Activated CD8-positive, alpha-beta memory T cell treated with anti-CD3 and anti-CD28 coated beads, Interleukin-2, amount 50 U/mL, for 24 hours (primary cell): Measurements from ENCODE around the gene RIMS4.

ENCODE experiments used
- DNase-seq: peaks from one replicate; pipeline ENCODE4 v3.0.0-alpha.2; 2020; ENCODE audit errors: extremely low read depth

Gene RIMS4

DNA sequence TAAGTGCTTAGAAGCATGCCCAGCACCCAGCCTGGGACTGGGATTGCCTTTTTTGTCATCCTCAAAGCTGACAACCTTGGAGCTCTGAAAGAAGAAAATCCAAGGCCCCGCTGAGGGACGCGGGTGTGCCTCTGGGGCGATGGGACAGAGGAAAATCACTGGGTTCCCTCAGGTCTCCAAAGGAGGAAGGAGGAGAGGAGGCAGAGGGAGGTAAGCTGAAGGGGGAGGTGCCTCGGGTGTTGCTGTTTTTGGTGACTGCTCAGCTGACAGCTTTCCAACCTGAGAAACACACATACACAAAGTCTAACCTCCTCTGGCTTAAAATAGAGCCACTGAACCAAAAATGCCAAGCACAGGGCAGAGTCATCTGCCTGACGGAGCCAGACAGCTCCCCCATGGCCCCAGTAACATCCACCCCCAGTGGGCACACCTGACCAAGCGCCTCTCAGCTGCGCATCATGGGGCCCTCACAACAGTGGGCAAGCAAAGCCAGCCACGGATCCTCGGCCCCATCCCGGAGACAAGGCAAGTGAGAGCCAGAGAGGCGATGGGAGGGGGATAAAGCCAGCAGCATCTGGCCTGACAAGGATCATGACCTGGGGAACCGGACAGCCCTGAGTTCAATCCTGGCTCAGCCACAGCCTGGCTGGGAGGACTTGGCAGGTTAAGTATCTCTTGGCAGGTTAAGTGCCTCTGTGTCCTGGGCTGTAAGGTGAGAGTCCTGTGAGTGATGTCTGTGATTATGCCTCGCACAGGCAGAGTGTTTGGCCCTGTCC lies 67.9 kb downstream of the RIMS4 start:
- DNase-seq, result no peak

DNA sequence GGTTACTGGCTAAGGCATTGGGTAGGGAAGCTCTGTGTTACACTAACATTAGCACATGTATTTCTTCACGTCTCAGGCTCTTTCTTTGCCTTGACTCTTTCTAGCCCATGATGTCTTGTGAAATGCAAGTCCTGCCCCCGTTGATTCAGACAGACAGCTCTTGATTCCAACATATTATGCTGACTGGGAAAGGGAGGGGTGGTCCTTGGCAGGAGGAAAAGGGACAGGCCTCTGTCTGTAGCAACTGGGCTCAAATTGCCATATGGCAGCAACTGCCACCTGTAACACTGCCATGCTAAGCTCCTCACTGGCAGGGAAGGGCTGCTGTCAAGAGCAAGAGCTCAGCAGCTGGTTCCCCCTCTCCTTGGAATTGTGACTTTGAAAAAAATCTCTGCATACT lies 70.4 kb downstream of the RIMS4 start:
- no peak for DNase-seq

DNA sequence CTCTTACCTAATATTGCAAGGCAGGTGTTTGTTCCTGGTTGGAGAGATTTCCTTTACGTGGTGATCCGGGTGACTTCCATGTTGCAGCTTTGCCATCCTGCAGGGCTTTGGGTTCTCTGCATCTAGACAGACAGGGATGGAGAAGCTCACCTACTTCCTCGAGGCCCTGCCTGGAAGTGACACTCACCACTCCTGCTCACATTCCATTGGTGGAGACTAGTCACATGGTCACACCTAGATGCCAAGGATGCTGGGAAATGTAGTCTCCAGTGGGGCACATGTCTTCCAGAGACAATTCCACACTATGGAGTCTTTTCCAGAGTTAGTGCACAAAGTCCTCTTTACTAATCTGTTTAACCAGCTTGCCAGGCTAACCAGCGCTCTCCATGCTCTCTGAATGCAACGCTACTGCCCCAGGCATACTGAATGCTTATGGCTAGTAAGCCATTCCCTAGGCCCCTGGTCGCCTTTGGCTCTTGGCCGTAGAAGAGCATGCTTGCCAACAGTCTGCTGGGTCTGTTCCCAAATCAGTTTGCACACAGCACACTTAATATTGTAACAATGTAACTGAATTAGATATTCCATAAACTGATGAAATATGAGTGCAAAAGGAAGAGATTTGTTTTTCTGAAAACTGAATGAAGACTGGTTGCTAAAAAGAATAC lies 71.4 kb downstream of the RIMS4 start:
- no peak for DNase-seq

DNA sequence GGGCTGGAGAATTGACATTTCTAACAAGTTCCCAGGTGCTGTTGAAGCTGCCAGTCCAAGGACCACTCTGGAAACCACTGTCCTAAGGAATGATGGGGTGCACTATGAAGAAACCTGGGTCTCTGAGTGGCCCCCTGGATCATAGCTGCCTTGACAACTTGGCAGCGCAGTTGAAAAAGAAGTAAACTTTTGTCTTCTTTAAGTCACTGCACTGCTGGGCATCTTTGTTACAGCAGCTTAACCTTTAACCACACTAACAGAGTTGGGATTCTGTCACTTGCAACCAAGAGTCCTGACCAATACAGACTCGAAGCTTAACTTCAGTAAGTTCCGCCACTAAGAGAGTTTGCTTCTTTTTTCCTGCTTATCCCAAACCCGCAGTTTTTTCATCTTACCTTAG lies 73.2 kb downstream of the RIMS4 start:
- DNase-seq, result no peak

DNA sequence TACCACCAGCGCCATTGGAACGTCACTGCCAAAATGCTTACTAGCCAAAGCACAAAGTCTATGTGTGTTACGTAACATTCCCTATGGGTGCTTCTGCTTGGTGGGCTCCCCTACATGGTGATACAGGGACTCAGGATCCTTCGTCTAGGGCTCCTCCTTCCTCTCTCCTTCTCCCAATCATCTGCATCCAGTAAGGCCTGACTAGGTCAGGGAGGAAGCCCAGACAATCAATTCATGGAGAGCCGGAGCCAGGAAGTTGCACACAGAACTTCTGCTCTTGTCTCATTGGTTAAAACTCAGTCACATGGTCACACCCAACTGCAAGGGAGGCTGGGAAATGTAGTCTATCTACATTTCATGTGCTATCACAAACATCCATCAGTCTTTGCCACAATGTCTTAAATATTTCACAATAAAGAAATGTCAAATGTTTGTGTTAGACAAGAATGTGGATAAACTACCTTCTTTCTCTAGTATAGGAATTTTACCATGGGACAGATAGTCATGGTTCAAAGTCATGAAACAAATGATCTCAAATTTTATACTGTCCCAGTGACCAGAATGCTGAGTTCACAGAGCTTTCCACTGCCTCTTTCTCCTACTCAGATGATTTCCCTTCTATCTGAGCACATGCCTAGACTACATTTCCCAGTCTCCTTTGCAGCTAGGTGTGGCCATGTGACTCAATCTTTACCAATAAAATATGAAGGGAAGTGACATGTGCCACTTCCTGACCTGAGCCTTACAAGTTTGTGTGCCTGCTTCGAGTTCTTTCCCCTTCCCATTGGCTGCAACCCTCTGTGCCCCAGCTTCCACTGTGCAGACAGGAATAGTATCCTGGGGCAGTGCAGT lies 74.0 kb downstream of the RIMS4 start:
- no peak for DNase-seq

DNA sequence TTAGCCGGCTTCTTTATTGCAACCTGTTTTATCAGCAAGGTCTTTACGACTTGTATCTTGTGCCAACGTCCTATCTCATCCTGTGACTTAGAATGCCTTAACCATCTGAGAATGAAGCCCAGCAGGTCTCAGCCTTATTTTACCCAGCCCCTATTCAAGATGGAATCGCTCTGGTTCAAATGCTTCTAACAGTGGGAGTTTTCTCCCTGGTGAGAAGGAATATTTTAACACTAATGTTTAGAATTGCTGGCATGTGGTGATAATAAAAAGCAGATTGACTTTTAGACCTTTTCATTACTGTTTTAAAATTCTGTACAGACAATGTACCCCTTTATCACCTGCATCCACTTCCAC lies 74.6 kb downstream of the RIMS4 start:
- no peak for DNase-seq

DNA sequence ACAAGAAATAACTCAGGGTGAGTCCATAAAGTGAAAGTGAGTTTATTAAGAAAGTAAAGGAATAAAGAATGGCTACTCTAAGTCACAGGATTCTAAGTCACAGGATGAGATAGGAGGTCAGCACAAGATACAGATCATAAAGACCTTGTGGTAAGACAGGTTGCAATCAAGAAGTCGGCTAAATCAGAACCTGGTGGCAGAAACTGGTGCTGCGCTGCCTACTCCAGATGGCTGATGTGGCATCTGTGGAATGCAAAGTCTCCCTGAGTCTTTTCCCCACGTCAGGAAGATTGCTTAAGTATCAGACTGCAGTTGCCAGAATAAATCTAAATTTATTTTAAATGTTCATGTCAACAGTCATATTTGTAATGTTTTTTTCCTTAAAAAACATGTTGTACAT lies 75.4 kb downstream of the RIMS4 start:
- DNase-seq, result no peak

DNA sequence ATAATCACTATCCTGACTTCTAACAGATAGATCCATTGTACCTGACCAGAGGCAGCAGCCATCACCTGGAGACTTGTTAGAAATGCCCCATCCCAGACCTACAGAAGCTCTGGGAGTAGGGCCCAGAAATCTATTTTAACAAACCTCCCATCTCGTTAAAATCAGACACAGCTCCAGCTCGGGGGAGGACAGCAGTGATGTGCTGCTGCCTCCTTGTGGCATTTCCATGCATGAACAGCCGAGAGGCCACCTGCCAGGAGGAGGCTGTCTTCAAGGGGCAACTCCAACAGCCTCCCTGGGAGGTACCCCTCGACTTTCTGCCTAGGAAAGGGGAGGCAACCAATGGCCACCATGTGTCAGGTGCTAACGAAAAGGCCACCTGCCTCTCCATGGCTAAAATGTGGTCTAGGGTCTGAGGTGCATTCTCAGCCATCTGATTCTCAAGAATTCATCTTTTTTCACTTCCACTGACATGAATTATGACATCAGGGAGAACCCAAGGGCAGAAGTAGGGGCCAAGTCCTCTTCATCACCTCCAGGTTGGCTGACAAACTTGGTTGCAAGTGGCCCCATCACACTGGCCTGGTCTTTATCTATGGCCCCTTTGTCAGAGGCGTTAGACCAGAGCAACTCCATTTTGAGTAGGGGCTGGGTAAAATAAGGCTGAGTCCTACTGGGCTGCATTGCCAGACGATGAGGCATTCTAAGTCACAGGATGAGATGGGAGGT lies 76.8 kb downstream of the RIMS4 start:
- DNase-seq, result no peak

DNA sequence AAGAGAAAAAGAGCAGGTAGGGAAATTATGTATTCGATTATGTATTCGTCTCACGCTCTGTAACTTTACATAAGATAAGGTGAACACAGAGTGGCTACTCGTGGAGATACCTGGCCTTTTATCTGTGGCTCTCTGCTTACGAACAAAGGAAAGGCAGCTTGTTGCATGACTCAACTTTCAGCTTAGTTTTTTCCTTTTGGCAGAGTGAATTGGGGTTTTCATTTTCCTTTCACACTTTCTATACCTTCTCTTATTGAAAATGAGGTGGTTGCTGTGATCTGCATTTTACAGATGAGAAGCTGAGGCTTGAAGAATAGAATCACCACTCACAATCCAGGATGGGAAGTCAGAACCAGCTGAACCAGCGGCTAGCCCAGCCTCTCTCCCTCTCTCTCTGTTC lies 78.0 kb downstream of the RIMS4 start:
- no peak for DNase-seq

DNA sequence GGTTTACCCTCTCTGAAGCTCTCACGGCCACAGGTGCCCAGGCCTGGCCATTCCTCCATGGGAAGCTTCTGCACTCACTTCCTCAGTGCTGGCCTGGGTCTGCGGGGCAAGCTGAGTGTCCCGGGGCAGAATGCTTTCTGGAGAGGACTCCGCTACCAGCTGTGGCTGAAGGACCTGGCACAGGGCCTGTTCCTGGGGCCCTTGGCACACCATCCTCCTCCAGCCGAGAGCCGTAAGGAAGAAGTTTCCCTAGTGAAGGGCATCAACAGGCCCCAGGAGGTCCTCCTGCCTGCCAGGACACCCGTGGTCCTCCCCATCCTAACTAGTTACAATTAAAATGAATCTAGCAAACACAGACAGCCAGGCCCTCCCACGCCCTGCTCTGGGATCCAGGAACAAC lies 78.7 kb downstream of the RIMS4 start:
- no peak for DNase-seq

DNA sequence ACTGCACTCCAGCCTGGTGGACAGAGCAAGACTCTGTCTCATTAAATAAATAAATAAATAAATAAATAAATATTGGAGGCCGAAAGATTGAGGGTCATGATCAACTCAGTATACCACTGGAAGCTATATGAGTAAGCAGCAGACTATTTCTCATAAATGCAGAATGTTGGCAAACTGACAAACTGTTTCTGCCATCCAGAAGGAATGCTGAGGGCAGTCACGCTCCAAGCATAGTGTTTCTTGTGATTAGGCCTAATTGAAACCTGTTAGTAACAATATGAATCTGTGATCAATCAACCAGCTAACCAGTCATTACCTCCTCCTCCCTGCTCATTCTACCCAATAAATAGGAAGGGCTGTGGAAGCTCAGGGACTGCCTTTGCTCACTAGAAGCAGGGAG lies 79.9 kb downstream of the RIMS4 start:
- no peak for DNase-seq

DNA sequence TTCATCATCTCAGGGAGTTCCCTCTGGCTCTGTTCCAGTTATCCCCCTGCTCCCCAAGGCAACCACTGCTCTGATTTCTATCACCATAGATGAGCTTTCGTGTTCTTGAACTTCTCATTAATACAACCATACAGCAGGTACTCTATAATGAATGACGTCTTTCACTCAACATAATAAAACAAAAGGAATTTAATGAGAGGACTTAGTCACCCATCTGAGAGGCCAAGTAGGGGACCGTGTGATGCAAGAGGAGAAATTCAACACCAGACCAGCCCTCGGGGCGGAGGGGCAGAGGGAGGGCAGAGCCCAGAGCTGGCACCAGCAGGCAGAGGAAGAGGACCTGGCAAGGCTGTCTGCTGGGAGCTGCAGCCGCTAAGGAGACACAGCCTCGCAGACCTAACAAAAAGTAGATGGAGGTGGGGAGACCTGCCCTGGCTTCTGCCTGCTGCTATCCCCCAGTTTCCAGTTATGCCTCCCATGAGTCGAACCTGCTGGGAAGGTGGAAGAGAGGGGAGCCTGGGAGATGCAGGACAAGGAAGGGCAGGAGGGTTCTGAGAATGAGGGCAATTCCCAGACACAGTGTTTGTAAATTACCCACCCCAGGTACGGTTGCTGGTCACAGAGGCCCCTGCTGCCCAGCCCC lies 81.4 kb downstream of the RIMS4 start:
- no peak for DNase-seq

DNA sequence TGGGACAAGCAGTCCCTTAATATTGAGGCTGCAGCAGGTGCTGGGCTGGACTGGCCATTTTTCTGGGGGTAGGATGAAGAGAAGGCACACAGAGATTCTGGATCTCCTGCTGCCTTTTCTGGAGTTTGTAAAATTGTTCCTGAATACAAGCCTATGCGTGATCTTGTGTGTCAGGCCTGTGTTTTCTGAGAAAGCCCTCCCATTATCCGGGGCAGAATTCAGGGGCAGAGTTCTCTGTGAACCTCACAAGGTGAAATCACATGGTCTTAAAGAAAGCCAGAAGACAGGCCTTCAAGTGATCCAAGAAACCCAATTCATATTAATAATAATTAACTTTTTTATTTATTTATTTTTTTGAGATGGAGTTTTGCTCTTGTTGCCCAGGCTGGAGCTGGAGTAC lies 82.7 kb downstream of the RIMS4 start:
- no peak for DNase-seq

DNA sequence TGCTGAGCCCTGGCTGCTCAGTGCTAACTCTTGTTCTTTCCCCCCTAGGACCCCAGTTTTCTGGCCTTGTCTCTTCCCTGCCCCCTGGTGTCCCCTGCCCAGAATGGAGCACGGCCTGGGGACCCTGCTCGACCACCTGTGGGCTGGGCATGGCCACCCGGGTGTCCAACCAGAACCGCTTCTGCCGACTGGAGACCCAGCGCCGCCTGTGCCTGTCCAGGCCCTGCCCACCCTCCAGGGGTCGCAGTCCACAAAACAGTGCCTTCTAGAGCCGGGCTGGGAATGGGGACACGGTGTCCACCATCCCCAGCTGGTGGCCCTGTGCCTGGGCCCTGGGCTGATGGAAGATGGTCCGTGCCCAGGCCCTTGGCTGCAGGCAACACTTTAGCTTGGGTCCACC lies 83.3 kb downstream of the RIMS4 start:
- no peak for DNase-seq

DNA sequence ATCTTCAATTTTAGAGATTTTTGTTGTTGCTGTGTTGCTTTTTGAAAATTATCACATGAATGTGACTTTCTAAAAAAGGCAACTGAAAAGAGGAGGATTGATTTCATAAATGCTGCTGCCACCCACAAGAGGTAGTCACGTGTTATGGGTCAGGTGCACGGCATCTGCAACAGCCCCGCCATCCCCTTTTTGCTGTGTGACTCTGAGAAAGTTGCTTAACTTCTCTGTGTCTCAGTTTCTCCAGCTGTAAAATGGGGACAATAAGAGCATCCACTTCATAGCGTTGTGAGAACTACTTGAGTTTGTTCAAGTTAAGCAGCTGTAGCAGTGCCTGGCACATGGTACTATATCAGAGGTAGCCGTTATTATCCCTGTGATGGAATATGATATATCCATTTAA lies 84.5 kb downstream of the RIMS4 start:
- no peak for DNase-seq

DNA sequence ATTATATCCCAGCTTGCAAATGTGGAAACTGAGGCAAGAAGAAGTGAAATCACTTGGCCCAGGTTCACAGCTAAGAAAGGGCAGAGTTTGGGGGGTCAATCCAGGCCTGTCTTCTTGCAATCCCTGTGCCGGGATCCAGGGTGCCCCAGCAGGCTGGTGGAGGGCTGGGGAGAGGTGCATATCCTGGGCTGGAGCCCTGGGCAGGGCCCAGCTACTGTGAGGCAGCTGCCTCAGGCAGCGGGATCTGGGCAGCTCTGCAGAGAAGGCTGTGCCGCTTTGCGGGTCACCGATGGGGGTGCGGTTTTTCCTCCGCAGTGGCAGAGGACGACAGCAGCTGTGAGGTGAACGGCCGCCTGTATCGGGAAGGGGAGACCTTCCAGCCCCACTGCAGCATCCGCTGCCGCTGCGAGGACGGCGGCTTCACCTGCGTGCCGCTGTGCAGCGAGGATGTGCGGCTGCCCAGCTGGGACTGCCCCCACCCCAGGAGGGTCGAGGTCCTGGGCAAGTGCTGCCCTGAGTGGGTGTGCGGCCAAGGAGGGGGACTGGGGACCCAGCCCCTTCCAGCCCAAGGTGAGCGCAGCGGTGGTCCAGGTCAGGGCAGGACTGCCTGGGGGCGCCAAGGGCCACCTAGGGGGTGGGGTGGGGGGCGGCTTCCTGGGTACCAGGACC lies 85.8 kb downstream of the RIMS4 start:
- DNase-seq, result no peak

DNA sequence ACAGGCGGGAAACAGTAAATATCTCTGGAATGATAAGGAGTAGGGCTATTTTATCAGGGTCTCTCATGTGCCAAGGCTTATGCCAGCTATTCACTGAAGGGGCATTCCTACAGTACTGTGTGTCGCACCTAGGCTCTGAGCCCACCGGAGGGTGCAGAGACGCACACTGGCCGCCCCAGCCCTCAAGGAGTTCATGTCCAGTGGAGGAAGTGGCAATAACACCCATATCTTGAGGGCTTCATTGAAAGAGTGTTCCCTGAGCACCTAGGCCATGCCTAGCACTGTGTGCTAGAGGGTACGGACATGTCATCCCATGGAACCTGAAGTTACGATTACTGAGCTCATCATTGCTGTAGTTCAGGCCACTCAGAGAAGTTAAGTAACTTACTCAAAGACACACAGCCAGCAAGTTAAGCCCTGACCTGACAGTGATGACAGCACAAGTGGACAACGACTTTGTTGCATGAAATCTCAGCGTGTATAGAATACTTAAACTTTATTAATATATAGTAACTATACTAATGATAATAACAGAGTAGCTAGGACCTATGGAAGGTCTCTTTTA lies 86.5 kb downstream of the RIMS4 start:
- no peak for DNase-seq

DNA sequence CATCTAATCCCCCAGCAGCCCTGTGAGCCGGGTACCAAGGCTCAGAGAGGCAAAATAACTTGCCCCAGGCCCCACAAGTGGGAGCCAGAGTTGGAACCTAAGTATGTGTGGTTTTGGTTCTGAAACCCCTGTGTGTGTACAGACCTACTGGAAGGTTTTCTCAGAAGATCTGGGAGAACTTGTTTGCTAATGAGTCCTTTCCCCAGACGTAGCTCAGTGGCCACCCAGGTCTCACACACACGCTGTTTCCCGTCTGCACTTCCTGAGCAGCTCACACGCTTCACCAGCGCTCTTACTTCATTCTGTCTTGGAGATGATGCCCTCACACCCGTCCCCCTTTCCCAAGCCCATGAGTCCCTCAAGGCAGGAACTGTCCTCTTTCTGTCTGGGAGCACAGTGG lies 87.0 kb downstream of the RIMS4 start:
- DNase-seq, result no peak

DNA sequence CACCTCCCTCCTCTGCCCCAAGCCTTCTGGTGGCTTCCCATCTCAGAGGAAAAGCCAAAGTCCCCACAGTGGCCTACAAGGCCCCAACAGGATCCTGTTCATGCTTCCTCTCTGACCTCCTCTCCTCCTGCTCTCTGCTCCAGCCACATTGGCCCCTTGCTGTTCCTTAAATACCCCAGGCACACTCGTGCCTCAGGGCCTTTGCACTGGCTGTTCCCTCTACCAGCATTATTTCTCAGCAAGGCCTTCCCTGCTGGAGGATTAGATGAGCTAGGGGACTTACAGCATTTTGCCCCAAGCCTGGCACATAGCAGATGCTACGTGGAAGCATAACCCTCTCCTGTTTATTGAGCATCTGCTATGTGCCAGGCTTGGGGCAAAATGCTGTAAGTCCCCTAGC lies 87.4 kb downstream of the RIMS4 start:
- no peak for DNase-seq

DNA sequence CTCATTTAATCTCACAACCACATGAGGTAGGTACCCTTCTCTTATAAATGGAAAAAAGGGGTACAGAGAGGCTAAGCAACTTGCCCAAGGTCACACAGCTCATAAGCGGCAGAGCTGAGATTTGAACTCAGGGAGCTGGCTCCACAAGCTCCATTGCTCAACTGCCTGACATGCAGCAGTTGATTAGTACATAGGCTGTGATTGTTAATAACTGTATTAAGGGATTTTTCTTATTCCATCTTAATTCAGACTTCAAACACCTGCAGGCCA lies 88.6 kb downstream of the RIMS4 start:
- DNase-seq, result no peak
